ENCODE results near the gene PKD2L2.
"Not testable (repeated sequence)": the region's sequence is repeated elsewhere in the genome, so short reads cannot be mapped to it uniquely, and the experiment has no call there.

PKD2L2 gene

DNA sequence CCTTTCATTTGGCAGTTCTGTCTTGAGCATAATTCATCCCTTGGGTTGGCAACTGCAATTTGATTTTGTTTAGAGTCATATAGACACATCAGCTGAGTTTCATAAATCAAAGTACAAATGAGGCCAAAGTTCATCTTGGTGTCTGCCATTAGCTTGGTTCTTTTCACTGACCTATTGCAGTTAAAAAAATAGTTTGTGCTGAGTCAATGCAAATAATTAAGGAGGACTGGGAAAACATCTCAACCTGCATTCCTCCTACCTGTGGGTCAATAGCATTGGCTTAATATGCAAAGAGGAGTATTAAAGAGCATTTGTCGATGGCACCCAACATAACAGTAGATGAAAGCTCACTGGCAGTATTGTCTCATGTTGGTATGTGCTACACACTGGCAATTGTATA lies 1.6 kb downstream of the PKD2L2 start:
- no peak for DNase-seq

DNA sequence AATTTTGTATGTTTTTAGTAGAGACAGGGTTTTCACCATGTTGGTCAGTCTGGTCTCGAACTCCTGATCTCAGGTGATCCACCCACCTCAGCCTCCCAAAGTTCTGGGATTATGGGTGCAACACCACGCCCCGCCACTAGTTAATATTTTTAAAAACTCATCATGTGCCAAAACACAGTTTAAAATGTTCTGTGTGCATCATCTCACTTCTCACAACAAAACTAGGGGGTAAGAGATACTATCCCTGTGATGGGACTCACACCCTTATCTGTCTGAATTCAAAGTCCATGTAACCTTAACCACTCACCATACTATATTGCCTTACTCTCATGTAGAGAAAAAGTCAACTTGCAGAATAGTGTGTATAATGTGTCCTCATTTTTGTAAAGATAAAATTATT lies 2.6 kb downstream of the PKD2L2 start:
- DNase-seq, result no peak

DNA sequence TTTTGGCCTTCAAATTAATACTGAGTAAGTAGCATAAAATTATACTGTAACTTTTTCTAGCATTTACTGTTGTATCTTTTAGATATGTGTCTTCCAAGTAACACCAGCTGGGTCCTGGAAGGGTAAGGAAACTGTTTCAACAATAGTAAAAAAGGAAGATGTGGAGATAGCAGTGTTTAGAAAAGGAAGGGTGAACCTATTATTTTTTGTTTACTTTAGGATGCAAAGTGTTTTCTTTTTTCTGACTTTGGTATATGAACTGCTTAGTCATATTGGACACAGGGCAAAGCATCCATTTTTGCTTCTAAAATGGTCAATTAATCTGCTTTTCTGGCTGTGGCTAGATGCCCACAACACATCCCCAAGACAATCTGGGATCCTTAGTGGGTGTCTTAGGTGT lies 5.3 kb downstream of the PKD2L2 start:
- no peak for DNase-seq

DNA sequence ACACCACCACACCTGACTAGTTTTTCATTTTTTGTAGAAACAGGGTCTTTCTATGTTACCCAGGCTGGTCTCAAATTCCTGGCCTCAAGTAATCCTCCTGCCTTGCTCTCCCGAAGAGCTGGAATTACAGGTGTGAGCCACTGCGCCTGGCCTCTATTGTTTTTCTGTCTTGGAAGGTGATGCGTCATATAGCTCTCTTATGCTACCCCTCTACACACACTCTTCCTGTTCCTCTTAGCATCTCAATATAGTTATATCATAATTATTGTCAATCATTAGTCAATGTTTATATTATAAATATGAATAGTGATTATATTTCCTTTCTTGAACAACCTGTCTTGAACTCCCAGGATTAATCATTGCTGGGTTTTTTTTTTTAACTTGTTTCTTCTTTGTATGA lies 7.3 kb downstream of the PKD2L2 start:
- DNase-seq, result no peak

DNA sequence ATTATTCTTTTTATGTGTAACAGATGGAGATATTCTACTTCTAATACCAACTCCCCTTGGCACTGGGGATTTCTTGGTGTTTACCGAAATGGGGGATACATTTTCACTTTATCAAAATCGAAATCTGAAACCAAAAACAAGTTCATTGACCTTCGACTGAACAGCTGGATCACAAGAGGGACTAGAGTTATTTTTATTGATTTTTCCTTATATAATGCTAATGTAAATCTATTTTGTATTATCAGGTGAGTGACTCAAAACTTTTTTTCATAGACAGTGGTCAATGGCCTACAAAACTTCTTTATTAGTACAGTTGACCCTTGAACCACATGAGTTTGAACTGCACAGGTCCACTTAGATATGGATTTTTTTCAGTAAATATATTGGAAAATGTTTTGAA lies 10.2 kb downstream of the PKD2L2 start:
- no peak for DNase-seq

DNA sequence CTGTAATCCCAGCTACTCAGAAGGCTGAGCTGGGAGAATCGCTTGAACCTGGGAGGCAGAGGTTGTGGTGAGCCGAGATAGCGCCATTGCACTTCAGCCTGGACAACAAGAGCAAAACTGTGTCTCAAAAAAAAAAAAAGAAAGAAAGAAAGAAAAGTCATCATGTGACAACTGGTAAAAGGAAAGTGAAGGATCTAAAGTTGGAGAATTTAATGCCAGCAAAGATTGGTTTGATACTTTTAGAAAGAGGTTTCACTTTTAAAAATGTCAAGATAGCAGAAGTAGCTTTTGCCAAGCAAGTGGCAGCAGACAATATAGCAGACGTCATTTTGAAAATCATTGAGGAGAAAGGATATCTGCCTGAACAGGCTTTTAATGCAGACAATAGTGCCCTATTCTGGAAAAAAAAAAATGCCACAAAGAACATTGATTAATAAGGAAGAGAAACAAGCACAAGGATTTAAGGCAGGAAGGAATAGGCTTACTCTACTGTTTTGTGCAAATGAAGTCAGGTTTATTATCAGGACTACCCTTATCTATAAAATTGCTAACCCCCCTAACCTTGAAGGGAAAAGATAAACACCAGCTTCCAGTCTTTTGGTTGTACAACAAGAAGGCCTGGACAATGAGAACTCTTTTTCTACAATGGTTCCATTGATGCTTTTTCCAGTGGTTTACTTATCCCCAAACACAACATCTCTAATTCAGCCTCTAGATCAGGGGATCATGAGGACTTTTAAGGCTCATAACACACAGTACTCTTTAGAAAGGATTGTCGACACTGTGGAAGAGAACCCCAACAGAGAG lies 12.0 kb downstream of the PKD2L2 start:
- no peak for DNase-seq

DNA sequence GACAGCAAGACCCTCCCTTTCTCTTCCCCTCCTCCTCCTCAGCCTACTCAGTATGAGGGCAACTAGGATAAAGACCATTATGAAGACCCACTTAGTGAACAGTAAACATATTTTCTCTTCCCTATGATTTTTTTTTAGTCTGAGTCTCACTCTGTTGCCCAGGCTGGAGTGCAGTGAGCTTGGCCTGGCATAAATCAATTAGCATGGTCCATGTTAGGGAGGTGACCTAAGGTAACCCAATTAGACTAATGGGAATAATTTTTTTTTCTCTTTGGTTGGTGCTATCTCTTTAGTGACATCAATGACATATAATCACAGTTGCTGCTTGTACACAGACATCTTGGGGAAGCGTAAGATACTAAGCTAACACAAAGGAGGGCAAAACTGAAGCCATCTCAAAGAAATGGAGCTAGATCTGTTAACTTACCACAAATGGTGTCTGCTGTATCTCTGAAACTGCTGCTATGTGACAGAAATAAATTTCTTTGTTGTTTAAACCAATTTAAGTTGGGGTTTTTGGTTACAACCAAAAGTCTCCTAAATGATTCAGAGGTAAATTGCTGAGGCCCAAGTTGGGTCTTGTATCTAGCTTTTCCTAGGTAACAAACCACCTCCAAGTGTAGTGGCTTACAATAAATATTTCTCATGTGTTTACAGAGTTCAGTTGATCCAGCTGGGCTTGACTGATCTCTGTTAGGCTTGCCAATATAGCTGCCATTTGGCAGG lies 13.3 kb downstream of the PKD2L2 start:
- DNase-seq, result no peak

DNA sequence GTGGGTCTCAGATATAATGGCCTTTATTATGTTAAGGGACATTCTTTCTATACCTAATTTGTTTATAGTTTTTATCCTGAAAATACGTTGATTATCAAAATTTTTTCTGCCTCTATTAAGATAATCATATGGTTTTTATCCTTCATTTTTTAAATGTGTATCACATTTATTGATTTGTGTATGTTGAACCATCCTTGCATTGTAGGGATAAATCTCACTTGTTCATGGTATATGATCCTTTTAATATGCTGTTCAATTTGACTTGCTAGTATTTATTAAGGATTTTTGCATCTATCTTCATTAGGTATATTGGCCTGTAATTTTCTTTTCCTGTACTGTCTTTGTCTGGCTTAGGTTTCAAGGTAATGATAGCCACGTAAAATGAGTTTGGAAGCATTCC lies 25.5 kb downstream of the PKD2L2 start:
- no peak for DNase-seq

DNA sequence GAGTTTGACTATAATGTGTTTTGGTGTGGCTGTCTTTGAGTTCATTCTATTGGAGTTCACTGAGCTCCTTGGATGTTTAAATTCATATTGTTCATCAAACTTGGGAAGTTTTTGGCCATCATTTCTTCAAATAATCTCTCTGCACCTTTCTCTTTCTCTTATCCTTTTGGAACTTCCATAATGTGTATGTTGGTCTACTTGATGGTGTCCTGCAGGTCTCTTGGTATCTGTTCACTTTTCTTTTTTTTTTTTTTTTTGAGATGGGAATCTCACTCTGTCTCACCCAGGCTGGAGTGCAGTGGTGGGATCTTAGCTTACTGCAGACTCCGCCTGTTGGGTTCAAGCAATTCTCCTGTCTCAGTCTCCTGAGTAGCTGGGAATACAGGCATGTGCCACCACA lies 27.7 kb downstream of the PKD2L2 start:
- no peak for DNase-seq

DNA sequence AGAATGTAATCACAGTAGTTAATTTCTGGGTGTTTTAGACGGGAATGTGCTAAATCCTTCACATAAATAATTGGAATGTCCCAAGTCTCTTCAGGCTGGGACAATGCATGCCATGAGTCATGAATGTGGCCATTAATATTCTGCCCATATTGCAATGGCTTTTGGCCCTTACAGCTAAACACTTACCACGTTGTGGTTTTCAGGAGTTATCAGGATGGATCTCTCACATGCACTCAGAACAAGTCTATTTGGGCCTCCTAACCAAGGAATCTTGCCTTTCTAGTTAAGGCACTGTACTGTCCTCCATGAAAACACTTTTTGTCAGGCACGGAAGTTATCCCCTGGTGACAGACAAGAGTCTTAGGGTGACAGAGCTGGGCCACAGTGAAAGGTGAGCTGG lies 32.7 kb downstream of the PKD2L2 start:
- no peak for DNase-seq

DNA sequence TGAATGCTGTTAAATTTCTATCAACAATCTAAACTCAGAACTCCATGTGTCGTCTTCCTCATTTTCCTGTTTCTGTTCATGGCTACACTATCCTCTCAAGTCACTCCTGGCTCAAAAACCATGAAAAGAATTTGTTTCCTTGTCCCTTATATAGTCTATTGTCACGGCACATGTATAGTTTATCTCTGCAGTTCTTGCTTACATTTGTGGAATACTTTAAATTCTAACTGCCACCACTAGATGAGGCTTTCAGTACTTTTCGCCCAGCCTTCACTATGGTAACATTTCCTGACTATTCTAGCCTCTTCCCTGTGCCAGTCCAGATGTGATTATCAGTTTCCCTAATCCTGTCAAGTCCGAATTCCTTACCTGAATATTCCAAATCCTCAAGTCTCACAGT lies 34.6 kb downstream of the PKD2L2 start:
- no peak for DNase-seq

DNA sequence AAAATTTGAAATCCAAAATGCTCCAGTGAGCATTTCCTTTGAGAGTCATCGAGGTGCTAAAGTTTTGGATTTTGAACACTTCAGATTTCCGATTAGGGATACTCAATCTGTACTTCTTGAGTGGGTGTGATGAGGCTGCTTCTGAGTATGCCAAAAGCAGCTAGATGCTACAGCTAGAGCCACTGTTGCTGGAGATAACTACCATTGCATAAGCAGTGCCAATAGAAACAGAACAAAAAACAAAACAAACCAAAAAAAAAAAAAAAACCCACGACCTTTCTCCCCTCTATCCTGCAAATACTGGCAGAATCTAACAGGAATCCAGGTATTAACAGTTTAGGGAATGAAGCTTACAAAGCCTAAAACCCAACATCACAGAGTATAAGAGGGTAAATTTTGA lies 43.5 kb downstream of the PKD2L2 start:
- no peak for DNase-seq

DNA sequence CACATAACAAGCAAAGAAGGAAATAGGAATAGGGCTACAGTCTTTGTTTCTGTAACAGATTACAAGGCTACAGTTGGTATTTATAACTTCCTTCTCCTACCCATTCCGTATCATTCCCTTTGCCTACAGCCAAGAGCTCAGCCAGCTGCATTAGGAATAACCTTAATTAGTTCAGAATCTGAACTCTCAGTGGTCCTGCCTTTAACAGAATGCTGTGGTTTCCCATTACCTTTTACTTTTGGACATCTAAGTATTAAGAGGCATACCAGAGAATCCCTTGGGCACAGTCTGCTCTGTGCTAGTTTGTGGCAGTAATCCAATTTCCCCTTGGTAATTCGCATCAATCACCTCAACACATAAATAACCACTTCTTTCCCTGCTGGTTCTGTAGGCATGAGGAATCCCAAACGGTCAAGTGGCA lies 44.2 kb downstream of the PKD2L2 start:
- no peak for DNase-seq

DNA sequence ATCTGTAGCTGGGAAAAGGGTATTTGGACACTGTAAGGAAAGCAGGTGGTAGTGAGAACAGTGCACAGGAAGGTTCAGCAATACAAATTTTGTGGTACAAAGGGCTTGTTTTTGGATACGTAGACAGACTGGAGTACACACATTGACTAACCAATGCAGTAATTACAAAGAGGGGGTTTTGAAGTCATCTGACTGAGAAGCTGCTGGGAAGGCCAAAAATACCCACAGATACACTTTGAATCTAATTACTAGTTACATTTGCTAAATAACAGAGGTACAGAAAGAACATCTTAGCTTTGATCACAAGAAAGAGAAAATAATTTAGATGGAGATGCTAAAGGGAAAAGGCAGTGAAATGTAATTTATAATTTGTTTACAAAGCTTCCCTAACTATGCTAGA lies 45.9 kb downstream of the PKD2L2 start:
- DNase-seq, result no peak

DNA sequence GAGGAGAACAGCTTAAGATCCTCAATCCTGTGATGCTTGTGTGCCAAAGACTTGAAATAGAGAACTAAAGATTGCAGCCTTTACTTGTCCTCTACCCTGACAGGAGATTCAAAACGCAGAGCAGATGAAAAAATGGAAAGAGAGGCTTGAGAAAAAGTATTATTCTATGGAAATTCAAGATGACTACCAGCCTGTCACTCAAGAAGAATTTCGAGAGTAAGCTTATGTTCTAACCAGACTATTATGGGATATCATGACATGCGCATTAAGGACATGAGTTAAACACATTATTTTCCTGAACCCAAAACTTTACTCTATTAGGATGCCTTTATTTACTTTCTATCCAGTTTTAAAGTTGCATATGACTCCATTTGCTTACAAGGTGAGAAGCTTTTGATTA lies 46.4 kb downstream of the PKD2L2 start:
- no peak for DNase-seq

DNA sequence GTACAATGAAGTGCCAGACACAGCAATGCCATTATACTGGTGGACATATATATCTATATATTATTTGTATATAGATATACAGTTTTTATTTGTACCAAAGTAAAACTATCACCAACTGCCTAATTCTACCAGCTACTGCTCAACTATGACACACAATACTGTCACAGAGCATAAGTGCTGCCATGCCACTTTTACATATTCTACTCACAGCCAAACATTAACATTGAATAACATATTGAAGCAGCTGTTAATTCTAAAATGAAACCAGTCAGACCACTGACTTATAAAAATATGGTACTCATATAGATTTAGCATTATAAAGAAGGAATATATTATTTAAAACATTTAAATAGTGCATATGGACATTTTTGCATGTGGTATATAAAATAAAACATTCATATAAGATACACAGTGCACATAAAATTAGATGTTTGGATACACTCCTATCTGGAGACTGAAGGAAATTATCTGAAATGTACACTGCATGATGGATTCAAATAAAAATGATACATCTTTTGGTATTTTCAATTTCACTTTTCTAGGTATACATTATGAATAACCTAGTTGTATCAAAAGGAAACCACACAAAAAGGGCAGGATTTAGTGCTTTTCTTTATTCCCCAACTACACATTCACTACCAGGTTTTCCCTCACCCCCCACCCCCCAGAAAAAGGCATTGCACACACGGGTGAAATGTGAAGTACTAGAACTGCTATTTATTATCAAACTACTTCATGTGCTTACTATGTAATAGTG lies 48.9 kb downstream of the PKD2L2 start:
- DNase-seq, result no peak

DNA sequence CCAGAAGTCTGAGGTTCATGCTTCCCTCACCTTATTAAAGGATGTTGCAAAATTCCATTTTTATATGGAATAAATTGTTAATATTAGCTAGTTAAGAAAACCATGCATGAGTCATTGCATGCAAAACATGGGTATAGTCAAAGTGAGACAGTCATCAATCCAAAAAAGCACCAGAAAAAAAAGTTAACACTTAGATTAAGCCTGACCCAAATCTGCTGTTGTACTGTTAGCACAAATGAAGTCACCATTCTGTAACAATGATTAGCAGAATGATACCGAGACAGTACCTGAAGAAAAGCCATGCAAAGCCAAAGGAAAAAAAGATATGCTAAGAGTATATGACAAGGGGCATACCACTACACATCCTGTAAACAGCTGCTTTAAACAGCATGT lies 49.5 kb downstream of the PKD2L2 start:
- no peak for DNase-seq

DNA sequence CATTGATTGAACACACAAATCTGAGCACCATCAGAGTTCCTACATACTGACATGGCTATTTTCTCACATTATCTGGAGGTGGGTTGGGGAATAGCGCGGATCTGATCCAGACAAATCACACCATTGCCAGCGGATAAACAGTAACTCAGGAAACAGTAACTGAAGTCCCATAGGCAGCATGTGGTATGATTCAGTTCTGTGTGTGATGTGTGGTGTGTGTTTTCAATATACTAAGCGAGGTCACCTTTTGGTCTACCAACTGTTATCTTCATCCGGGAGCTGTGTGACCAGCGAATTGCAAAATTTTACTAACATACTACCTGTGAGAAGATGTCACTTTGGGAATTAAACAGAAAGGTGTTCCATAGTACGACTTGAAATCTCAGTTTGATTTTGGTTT lies 50.1 kb downstream of the PKD2L2 start:
- DNase-seq, result no peak

DNA sequence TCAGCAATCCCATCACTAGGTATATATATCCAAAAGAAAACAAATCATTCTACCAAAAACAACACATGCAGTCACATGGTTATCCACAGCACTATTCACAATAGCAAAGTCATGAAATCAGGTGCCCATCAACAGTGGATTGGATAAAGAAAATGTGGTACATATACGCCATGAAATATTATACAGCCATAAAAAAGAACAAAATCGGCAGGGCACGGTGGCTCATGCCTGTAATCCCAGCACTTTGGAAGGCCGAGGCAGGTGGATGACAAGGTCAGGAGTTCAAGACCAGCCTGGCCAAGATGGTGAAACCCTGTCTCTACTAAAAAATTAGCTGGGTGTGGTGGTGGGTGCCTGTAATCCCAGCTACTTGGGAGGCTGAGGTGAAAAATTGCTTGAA lies 55.0 kb downstream of the PKD2L2 start:
- DNase-seq, result not testable (repeated sequence)

DNA sequence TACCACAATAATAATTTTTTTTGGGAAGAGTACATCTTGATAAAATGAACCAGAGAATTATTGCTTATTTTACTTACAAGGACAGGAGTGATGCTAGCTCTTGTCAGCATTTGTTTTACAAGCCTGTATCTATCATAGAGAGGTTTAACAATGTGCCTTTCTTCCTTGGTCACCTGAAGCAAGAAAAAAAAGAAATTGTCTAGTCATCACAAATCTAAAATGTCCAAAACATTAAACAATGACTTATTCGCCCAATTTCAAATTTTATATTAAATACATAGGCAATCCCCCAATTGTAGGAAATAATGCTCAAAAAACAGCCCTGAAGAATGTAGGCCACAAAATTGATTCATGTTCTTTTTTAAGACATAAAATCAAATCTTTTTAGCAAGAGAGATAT lies 56.6 kb downstream of the PKD2L2 start:
- DNase-seq, result no peak

DNA sequence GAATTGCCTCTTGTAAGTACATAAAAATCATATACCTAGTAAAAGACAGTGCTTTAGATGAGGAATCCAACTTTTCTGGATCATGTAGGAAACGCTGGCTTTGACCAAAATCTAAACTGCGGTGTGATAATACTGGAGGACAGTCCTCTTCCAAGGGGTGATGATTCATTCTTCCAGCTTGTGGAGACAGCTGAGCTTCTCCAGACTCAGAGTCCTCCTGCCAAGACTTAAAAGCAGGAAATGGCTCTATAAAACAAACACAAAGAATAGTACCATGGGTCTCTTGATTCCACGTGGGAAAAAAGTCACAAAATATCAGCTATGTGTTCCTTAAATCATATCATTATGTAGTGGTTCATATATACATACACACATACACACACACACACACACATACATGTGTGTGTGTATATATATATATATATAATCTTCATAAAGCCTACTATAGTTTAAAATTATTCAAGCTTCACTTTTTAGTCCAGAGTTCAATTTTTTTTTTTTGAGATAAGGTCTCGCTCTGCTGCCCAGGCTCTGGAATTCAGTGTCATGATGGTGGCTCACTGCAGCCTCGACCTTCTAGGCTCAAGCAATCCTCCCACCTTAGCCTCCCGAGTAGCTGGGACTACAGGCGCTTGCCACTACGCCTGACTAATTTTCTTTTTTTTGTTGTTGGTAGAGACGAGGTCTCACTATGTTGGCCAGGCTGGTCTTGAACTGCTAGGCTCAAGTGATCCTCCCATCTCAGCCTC lies 65.0 kb downstream of the PKD2L2 start:
- DNase-seq, result no peak

DNA sequence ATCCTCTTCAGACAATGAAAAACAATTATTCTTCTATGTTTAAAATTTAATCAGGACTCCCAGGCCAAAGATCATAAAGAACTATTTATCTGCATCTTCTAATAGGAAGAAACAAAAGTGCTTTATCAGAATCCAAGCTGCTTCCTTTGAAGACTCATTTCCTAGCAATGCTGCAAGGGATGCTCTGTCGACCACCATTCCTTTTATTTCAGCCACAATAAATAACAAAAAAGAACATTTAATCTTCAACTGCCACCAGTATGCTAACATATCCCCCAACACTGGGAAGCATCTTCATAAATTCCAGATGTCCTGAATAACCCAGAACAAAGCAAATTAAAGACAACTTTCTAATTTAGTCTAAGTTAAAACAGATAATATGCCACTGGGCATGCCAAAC lies 68.7 kb downstream of the PKD2L2 start:
- no peak for DNase-seq

DNA sequence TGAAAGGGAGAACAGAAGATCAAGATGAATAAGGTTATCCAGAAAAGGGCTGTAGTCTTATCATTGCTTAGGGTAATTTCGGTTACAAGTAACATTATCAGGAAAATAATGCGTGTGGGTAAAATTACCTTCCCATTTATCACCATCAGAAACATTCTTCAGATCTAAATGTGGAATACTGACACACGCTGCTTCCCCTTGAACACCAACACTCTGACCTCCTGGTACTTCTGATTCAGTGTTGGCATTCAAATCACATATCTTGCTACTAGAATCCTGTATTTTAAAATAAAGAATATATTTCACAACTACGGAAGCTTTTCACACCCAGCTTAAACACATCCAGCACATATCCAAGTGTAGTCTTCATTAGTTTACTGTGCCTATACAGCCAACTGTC lies 70.2 kb downstream of the PKD2L2 start:
- DNase-seq, result no peak
